Measurements from ENCODE around the gene PHACTR1. TPM values are rescaled to one million over a fixed set of nuclear protein-coding genes. Genes with fewer than 3 reads are reported as not detected.

PHACTR1 gene
- total RNA-seq, 4 donors from 2014 or later: 1.2 to 3.2 (median 1.6) TPM; not detected in 1

GRCh38 chr6:12892151-12892550 lies 175.6 kb downstream of the PHACTR1 start:
- 50 to 56% methylated on average over 4 of the region's 4 CpGs for WGBS, 2 donors (ENCODE audit: low coverage in 1 of 2)
- no peak for DNase-seq
- TF ChIP-seq POLR2A (IDR thresholded peaks at IDR 0.05) (no peak), POLR2AphosphoS5 (IDR thresholded peaks at IDR 0.05) (no peak), EP300 (IDR thresholded peaks at IDR 0.05; ENCODE audit: low read depth) (no peak), CTCF (IDR thresholded peaks at IDR 0.05) (no peak)
- H3K36me3 ChIP-seq: no peaks in the 10 kb centered on the region
- H3K27ac ChIP-seq: no peak overlapping the region
- H3K4me1 ChIP-seq: peaks cover 0 to 11% (median 2%) of the 10 kb centered on the region in 4 donors
- no peaks in the 10 kb centered on the region for H3K9me3 ChIP-seq
- H3K4me3 ChIP-seq: no peak overlapping the region
- peaks cover 15% of the 10 kb centered on the region for H3K27me3 ChIP-seq
- intact Hi-C loops (cut with DNase I; ENCODE audit: low total_unique reads) (loop anchor here (10.0 kb wide), 1 partner anchor 257 kb away; no protein-coding TSS in a partner anchor), in situ Hi-C loops (cut with MboI; ENCODE audit: low pct_ligation_motif_present in 1 of 4, low pct_unique_long_range_greater_than_20kb in 1 of 4, low sequenced_read_pairs in 3 of 4) (loop anchor here (10.0 to 25.0 kb wide), 4 partner anchors 247 to 1305 kb away; no protein-coding TSS in a partner anchor)

GRCh38 chr6:12893036-12893435 lies 176.5 kb downstream of the PHACTR1 start:
- DNase-seq: no peak
- intact Hi-C loops (cut with DNase I; ENCODE audit: low total_unique reads) (loop anchor here (10.0 kb wide), 1 partner anchor 258 kb away; no protein-coding TSS in a partner anchor), in situ Hi-C loops (cut with MboI; ENCODE audit: low pct_ligation_motif_present in 1 of 4, low pct_unique_long_range_greater_than_20kb in 1 of 4, low sequenced_read_pairs in 3 of 4) (loop anchor here (10.0 to 25.0 kb wide), 4 partner anchors 248 to 1306 kb away; no protein-coding TSS in a partner anchor)
- peaks cover 18% of the 10 kb centered on the region for H3K27me3 ChIP-seq
- no peak overlapping the region for H3K4me3 ChIP-seq
- peaks cover 0 to 11% (median 2%) of the 10 kb centered on the region in 4 donors for H3K4me1 ChIP-seq
- no peaks in the 10 kb centered on the region for H3K36me3 ChIP-seq
- H3K27ac ChIP-seq: no peak overlapping the region
- no peaks in the 10 kb centered on the region for H3K9me3 ChIP-seq
- 68 to 71% methylated on average over 4 of the region's 4 CpGs for WGBS, 2 donors (ENCODE audit: low coverage in 1 of 2)
- TF ChIP-seq POLR2A (IDR thresholded peaks at IDR 0.05) (no peak), EP300 (IDR thresholded peaks at IDR 0.05; ENCODE audit: low read depth) (no peak), POLR2AphosphoS5 (IDR thresholded peaks at IDR 0.05) (no peak), CTCF (IDR thresholded peaks at IDR 0.05) (no peak)

- Histone ChIP-seq H3K27ac (no peak overlapping the region), H3K4me1 (peaks cover 0 to 11% (median 2%) of the 10 kb centered on the region in 4 donors), H3K36me3 (no peaks in the 10 kb centered on the region), H3K27me3 (peaks cover 19% of the 10 kb centered on the region), H3K9me3 (no peaks in the 10 kb centered on the region), H3K4me3 (no peak overlapping the region)
- WGBS, 2 donors (ENCODE audit: low coverage in 1 of 2): 84% methylated on average over 3 of the region's 3 CpGs; no CpG with 5 or more reads in 1 of the 2 donors
- in situ Hi-C loops (cut with MboI; ENCODE audit: low pct_ligation_motif_present in 1 of 4, low pct_unique_long_range_greater_than_20kb in 1 of 4, low sequenced_read_pairs in 3 of 4): loop anchor here (10.0 to 25.0 kb wide), 4 partner anchors 251 to 1308 kb away; no protein-coding TSS in a partner anchor
- intact Hi-C loops (cut with DNase I; ENCODE audit: low total_unique reads): loop anchor here (5.0 to 10.0 kb wide), 2 partner anchors 261 to 1283 kb away; no protein-coding TSS in a partner anchor
- no peak for DNase-seq
- TF ChIP-seq POLR2AphosphoS5 (IDR thresholded peaks at IDR 0.05): no peak
- no peak for TF ChIP-seq CTCF (IDR thresholded peaks at IDR 0.05)
- no peak for TF ChIP-seq EP300 (IDR thresholded peaks at IDR 0.05; ENCODE audit: low read depth)
- no peak for TF ChIP-seq POLR2A (IDR thresholded peaks at IDR 0.05)
Observed at GRCh38 chr6:12895721-12896120, 179.2 kb downstream of the PHACTR1 start.

- Histone ChIP-seq H3K36me3 (no peaks in the 10 kb centered on the region), H3K9me3 (no peaks in the 10 kb centered on the region), H3K27me3 (peaks cover 19% of the 10 kb centered on the region), H3K27ac (no peak overlapping the region), H3K4me1 (peaks cover 0 to 11% (median 2%) of the 10 kb centered on the region in 4 donors), H3K4me3 (no peak overlapping the region)
- intact Hi-C loops (cut with DNase I; ENCODE audit: low total_unique reads): loop anchor here (5.0 to 10.0 kb wide), 2 partner anchors 261 to 1284 kb away; no protein-coding TSS in a partner anchor
- TF ChIP-seq CTCF (IDR thresholded peaks at IDR 0.05) (no peak), POLR2A (IDR thresholded peaks at IDR 0.05) (no peak), EP300 (IDR thresholded peaks at IDR 0.05; ENCODE audit: low read depth) (no peak), POLR2AphosphoS5 (IDR thresholded peaks at IDR 0.05) (no peak)
- WGBS, 2 donors (ENCODE audit: low coverage in 1 of 2): 51 to 62% methylated on average over 7 of the region's 7 CpGs
- no peak for DNase-seq
- in situ Hi-C loops (cut with MboI; ENCODE audit: low pct_ligation_motif_present in 1 of 4, low pct_unique_long_range_greater_than_20kb in 1 of 4, low sequenced_read_pairs in 3 of 4): loop anchor here (10.0 to 25.0 kb wide), 4 partner anchors 251 to 1309 kb away; no protein-coding TSS in a partner anchor
Observed at GRCh38 chr6:12896208-12896733, 179.7 kb downstream of the PHACTR1 start.
